Liver (tissue), 9 donors: ENCODE measurements around the gene SIRT4. TPM values are rescaled to one million over a fixed set of nuclear protein-coding genes. Genes with fewer than 3 reads are reported as not detected.

Source experiments
- DNase-seq: peaks from one replicate; pipeline ENCODE4 v3.0.0-alpha.2; 2017; ENCODE audit warnings: low spot score
- H3K27ac ChIP-seq, 2 donors: one replicate each; pipeline ENCODE4 v1.7.0; 2013; ENCODE audit warnings: inconsistent platforms in 2 of 2, low read length in 2 of 2, control low read depth in 1 of 2, low read depth in 1 of 2, mild to moderate bottlenecking in 1 of 2
- H3K27me3 ChIP-seq, 4 donors: one replicate each; pipeline versions ENCODE4 v1.6.1 to v1.7.0; 2013; ENCODE audit warnings: low read length in 3 of 4, inconsistent platforms in 1 of 4, mild to moderate bottlenecking in 1 of 4, moderate library complexity in 1 of 4; ENCODE audit not compliant: control insufficient read depth in 4 of 4, insufficient read depth in 4 of 4
- H3K36me3 ChIP-seq, 4 donors: one replicate each; pipeline versions ENCODE4 v1.6.1 to v1.7.0; 2013; ENCODE audit warnings: low read length in 3 of 4, mild to moderate bottlenecking in 3 of 4, low read depth in 1 of 4, moderate library complexity in 1 of 4; ENCODE audit not compliant: control insufficient read depth in 4 of 4, insufficient read depth in 3 of 4
- H3K4me1 ChIP-seq, 4 donors: one replicate each; pipeline versions ENCODE4 v1.6.1 to v1.7.0; 2013; ENCODE audit warnings: low read length in 3 of 4, mild to moderate bottlenecking in 3 of 4, moderate library complexity in 1 of 4; ENCODE audit not compliant: control insufficient read depth in 4 of 4, insufficient read depth in 4 of 4
- H3K4me3 ChIP-seq, 3 donors: one replicate each; pipeline versions ENCODE4 v1.6.1 to v1.7.0; 2013; ENCODE audit warnings: low read length in 3 of 3, control low read depth in 1 of 3, low read depth in 1 of 3, mild to moderate bottlenecking in 1 of 3
- H3K9ac ChIP-seq, 2 donors: one replicate each; pipeline ENCODE4 v1.7.0; 2013; ENCODE audit warnings: low read length in 2 of 2, mild to moderate bottlenecking in 2 of 2, moderate library complexity in 2 of 2, control low read depth in 1 of 2, low read depth in 1 of 2
- H3K9me3 ChIP-seq, 4 donors: one replicate each; pipeline versions ENCODE4 v1.6.1 to v1.7.0; 2013; ENCODE audit warnings: low read length in 3 of 4; ENCODE audit not compliant: control insufficient read depth in 4 of 4
- EGR1 ChIP-seq, 2 donors: IDR thresholded peaks; 2 replicates each; pipeline ENCODE4 v1.6.1; 2016 to 2018; ENCODE audit warnings: antibody characterized with exemption in 2 of 2, low read depth in 2 of 2
- FOXA1 ChIP-seq: IDR thresholded peaks from 2 replicates; pipeline ENCODE4 v1.6.1; 2016; ENCODE audit warnings: antibody characterized with exemption
- FOXA2 ChIP-seq: IDR thresholded peaks from 2 replicates; pipeline ENCODE4 v1.6.1; 2016; ENCODE audit warnings: antibody characterized with exemption
- GABPA ChIP-seq, 2 donors: IDR thresholded peaks in 1 of 2; conservative IDR thresholded peaks in 1 of 2; 2 replicates each; pipeline ENCODE4 v1.6.1; 2016; ENCODE audit warnings: antibody characterized with exemption in 2 of 2, mild to moderate bottlenecking in 1 of 2, moderate library complexity in 1 of 2
- HNF4A ChIP-seq, 2 donors: conservative IDR thresholded peaks; 2 replicates each; pipeline ENCODE4 v1.6.1; 2016; ENCODE audit warnings: antibody characterized with exemption in 2 of 2, mild to moderate bottlenecking in 2 of 2
- HNF4G ChIP-seq: IDR thresholded peaks from 2 replicates; pipeline ENCODE4 v1.6.1; 2016; ENCODE audit warnings: antibody characterized with exemption
- JUND ChIP-seq, 2 donors: IDR thresholded peaks; 2 replicates each; pipeline ENCODE4 v1.6.1; 2016; ENCODE audit warnings: antibody characterized with exemption in 2 of 2
- NR2F2 ChIP-seq: IDR thresholded peaks from 2 replicates; pipeline ENCODE4 v1.6.1; 2016; ENCODE audit warnings: antibody characterized with exemption
- RAD21 ChIP-seq, 2 donors: IDR thresholded peaks; 2 replicates each; pipeline ENCODE4 v1.6.1; 2016; ENCODE audit warnings: antibody characterized with exemption in 2 of 2, mild to moderate bottlenecking in 2 of 2
- RXRA ChIP-seq, 2 donors: IDR thresholded peaks; 2 replicates each; pipeline ENCODE4 v1.6.1; 2017 to 2018; ENCODE audit warnings: antibody characterized with exemption in 2 of 2, mild to moderate bottlenecking in 1 of 2
- SP1 ChIP-seq: IDR thresholded peaks from 2 replicates; pipeline ENCODE4 v1.6.1; 2018; ENCODE audit warnings: antibody characterized with exemption, mild to moderate bottlenecking
- TAF1 ChIP-seq: conservative IDR thresholded peaks from 2 replicates; pipeline ENCODE4 v1.6.1; 2016; ENCODE audit warnings: antibody characterized with exemption, mild to moderate bottlenecking
- YY1 ChIP-seq: IDR thresholded peaks from 2 replicates; pipeline ENCODE4 v1.6.1; 2016; ENCODE audit warnings: antibody characterized with exemption, mild to moderate bottlenecking
- WGBS: extraction: QIAGEN DNeasy Blood & Tissue Kit; methylation state at CpG from one replicate; pipeline ENCODE4 v1.1.7; 2013; 5-methylcytosine and 5-hydroxymethylcytosine counted together
- polyA plus RNA-seq, 2 donors: library from polyadenylated mRNA; stranded (reverse) in 1 of 2; unstranded in 1 of 2; fragments of 200-250 nt in 1 of 2; fragments of >200 nt in 1 of 2; fragmentation: Nextera tagmentation in 1 of 2; extraction: Ambion mirVana in 1 of 2; gene quantifications; one replicate each; pipeline versions ENCODE4 v1.2.1 to v1.2.3, GENCODE V29; 2013 to 2015
- total RNA-seq, 2 donors: library from RNA; depleted of rRNA; stranded (reverse); fragments of >200 nt; gene quantifications; one replicate each; pipeline ENCODE4 v1.2.3, GENCODE V29; 2014
- TF ChIP-seq, protein P1 (sequence below): fragments of 150-350 bp; IDR thresholded peaks from 2 replicates; pipeline ENCODE4 v1.5.1; 2017; ENCODE audit warnings: improper control_type of control experiment, low read depth, low read length; ENCODE audit not compliant: missing input control
- TF ChIP-seq, protein P2 (sequence below): IDR thresholded peaks from 2 replicates; pipeline ENCODE4 v1.6.1; 2016; ENCODE audit warnings: antibody characterized with exemption
- TF ChIP-seq, protein P3 (sequence below): IDR thresholded peaks from 2 replicates; pipeline ENCODE4 v1.6.1; 2016; ENCODE audit warnings: antibody characterized with exemption
- TF ChIP-seq, protein P4 (sequence below): IDR thresholded peaks from 2 replicates; pipeline ENCODE4 v1.6.1; 2016; ENCODE audit warnings: antibody characterized with exemption
- TF ChIP-seq, protein P5 (sequence below): IDR thresholded peaks from 2 replicates; pipeline ENCODE4 v1.6.1; 2016; ENCODE audit warnings: antibody characterized with exemption, mild to moderate bottlenecking
- donor health status: healthy.
- donor health status: healthy.
- donor health status: healthy.
- donor health status: healthy.
- donor health status: healthy.

Gene SIRT4
- total and polyA plus RNA-seq, 4 donors = 1.6 to 4.2 (median 1.9) TPM

DNA sequence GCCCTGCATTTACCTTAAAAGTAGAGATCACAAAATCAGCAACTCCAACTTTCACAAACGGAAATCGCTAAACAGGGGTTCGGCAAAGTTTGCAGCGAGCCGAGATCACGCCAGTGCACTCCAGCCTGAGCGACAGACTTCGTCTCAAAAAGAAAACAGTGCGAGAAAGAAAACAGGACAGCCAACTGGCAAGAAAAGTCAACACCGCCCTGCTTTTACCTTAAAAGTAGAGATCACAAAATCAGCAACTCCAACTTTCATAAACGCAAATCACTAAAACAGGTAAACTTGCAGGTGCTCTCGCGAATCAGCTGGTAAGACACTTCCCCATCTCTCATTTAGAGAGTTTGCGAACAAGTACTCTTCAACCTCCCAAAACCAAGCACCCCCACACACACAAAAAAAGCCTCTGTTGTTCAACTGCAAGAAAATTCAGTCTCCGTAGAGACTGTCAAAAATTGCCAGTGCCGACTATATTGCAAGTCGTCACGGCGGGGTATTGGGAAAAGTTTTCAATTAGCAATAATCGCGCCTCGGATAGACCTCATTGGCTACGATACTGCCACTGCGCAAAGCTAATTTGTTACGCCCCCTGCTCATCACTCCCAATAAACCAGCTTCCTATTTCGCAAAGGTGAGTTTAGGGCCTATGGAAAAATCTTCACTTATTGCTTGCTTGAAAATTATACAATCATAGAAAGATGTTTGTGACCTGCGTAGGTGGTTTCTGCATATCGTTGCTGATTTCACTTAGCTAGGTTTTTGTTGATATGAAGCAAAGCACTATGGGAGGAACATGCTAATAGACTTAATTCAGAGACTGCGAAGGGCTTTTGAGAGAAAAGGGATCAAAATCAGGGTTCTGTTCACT lies 9.2 kb upstream of the SIRT4 start, which contains the start of gene RNU4-1:
Gene RNU4-1, minus strand, starts transcription at position 577 of the 871 bp plus-strand sequence.
- Histone ChIP-seq H3K27ac (peak within 1 kb of the TSS; percentile 96 to 99), H3K4me3 (peak within 1 kb of the TSS; percentile 38 to 70 (median 44)), H3K9me3 (no peaks in the 10 kb centered on the region), H3K9ac (peak within 1 kb of the TSS; percentile 77 to 99), H3K36me3 (no peaks in the 10 kb centered on the region), H3K4me1 (peaks cover 0 to 13% (median 5%) of the 10 kb centered on the region in 4 donors), H3K27me3 (no peaks in the 10 kb centered on the region)
- WGBS = under 1% methylated on average over 29 of the region's 29 CpGs
- DNase-seq = peak; percentile 72
- TF ChIP-seq GABPA (IDR thresholded peaks at IDR 0.05 in 1 of 2, conservative IDR thresholded peaks at IDR 0.05 in 1 of 2) (no peak), RAD21 (IDR thresholded peaks at IDR 0.05) (peak; percentile 7 to 19), NR2F2 (peak; percentile 47), RXRA (IDR thresholded peaks at IDR 0.05) (peak; percentile 37 to 71), JUND (IDR thresholded peaks at IDR 0.05) (peak in 1 of 2 donors; percentile 71), HNF4G (no peak), SP1 (peak; percentile 86), FOXA2 (no peak), HNF4A (conservative IDR thresholded peaks at IDR 0.05) (peak in 1 of 2 donors; percentile 42), EGR1 (IDR thresholded peaks at IDR 0.05; ENCODE audit: low read depth in 2 of 2) (peak; percentile 44 to 47), TAF1 (peak; percentile 61), FOXA1 (no peak), YY1 (peak; percentile 40)
- TF ChIP-seq, protein P1, sequence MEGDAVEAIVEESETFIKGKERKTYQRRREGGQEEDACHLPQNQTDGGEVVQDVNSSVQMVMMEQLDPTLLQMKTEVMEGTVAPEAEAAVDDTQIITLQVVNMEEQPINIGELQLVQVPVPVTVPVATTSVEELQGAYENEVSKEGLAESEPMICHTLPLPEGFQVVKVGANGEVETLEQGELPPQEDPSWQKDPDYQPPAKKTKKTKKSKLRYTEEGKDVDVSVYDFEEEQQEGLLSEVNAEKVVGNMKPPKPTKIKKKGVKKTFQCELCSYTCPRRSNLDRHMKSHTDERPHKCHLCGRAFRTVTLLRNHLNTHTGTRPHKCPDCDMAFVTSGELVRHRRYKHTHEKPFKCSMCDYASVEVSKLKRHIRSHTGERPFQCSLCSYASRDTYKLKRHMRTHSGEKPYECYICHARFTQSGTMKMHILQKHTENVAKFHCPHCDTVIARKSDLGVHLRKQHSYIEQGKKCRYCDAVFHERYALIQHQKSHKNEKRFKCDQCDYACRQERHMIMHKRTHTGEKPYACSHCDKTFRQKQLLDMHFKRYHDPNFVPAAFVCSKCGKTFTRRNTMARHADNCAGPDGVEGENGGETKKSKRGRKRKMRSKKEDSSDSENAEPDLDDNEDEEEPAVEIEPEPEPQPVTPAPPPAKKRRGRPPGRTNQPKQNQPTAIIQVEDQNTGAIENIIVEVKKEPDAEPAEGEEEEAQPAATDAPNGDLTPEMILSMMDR = no peak
- TF ChIP-seq, protein P2, sequence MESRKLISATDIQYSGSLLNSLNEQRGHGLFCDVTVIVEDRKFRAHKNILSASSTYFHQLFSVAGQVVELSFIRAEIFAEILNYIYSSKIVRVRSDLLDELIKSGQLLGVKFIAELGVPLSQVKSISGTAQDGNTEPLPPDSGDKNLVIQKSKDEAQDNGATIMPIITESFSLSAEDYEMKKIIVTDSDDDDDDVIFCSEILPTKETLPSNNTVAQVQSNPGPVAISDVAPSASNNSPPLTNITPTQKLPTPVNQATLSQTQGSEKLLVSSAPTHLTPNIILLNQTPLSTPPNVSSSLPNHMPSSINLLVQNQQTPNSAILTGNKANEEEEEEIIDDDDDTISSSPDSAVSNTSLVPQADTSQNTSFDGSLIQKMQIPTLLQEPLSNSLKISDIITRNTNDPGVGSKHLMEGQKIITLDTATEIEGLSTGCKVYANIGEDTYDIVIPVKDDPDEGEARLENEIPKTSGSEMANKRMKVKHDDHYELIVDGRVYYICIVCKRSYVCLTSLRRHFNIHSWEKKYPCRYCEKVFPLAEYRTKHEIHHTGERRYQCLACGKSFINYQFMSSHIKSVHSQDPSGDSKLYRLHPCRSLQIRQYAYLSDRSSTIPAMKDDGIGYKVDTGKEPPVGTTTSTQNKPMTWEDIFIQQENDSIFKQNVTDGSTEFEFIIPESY = peak; percentile 61
- TF ChIP-seq, protein P3, sequence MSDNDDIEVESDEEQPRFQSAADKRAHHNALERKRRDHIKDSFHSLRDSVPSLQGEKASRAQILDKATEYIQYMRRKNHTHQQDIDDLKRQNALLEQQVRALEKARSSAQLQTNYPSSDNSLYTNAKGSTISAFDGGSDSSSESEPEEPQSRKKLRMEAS = peak; percentile 10
- TF ChIP-seq, protein P4, sequence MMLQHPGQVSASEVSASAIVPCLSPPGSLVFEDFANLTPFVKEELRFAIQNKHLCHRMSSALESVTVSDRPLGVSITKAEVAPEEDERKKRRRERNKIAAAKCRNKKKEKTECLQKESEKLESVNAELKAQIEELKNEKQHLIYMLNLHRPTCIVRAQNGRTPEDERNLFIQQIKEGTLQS = peak; percentile 72
- TF ChIP-seq, protein P5, sequence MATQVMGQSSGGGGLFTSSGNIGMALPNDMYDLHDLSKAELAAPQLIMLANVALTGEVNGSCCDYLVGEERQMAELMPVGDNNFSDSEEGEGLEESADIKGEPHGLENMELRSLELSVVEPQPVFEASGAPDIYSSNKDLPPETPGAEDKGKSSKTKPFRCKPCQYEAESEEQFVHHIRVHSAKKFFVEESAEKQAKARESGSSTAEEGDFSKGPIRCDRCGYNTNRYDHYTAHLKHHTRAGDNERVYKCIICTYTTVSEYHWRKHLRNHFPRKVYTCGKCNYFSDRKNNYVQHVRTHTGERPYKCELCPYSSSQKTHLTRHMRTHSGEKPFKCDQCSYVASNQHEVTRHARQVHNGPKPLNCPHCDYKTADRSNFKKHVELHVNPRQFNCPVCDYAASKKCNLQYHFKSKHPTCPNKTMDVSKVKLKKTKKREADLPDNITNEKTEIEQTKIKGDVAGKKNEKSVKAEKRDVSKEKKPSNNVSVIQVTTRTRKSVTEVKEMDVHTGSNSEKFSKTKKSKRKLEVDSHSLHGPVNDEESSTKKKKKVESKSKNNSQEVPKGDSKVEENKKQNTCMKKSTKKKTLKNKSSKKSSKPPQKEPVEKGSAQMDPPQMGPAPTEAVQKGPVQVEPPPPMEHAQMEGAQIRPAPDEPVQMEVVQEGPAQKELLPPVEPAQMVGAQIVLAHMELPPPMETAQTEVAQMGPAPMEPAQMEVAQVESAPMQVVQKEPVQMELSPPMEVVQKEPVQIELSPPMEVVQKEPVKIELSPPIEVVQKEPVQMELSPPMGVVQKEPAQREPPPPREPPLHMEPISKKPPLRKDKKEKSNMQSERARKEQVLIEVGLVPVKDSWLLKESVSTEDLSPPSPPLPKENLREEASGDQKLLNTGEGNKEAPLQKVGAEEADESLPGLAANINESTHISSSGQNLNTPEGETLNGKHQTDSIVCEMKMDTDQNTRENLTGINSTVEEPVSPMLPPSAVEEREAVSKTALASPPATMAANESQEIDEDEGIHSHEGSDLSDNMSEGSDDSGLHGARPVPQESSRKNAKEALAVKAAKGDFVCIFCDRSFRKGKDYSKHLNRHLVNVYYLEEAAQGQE = no peak
